ENCODE results near the gene ABCG1.
A peak's percentile ranks its signal among the peaks of the same experiment; 100 is the strongest.

ABCG1 gene

DNA sequence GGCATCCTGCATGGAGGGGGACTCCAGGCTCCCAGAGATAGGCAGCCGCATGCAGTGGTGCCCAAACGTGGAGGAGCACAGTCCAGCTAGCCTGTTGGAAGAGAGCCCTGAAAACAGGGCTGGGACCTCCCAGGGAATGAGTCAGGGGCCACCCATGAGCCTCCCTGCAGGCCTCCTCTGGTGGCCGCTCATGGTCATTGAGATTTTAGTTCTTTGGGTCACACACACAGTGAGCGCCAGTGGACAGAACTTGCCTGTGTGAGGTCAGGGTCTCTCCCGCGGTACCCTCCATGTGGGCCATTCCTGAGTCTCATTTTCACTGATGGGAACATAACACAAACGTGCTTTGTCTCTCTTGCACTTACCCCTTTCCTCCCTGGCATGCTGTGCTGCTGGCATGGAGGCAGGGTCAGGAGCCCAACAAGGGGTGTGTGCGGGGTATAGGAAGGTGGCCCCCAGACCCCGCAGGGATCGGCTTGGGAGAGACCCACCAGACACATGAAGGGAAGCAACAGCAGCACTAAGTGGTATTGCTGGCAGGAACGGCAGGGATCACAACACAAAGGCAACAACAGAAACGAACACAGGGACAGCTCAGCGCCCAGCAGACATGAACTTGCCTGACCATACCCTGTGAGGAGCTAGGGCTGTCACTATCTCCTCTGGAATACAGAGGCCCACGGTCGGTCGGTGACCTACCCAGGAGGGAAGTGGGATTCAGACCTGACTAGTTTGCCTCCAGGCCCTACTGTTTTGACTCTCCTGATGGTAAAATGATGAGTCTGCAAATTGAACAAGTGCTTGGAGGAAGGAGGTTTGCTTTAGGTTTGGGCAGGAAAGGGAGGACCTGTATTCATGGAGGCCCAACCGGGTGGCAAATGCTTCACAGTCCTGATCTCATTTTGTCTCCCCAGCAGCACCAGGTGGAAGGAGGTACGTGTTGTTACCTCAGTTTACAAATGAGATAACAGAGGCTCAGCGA lies 31.8 kb downstream of the ABCG1 start:
- TF ChIP-seq TAF1 (IDR thresholded peaks at IDR 0.05; ENCODE audit: borderline replicate concordance, low read depth, low read length) = no peak
- no peak for TF ChIP-seq POLR2A (IDR thresholded peaks at IDR 0.05; ENCODE audit: low read depth, low read length)
- no peak for TF ChIP-seq POLR2AphosphoS5 (IDR thresholded peaks at IDR 0.05; ENCODE audit: low read depth, low read length)
- no peak for DNase-seq (ENCODE audit: insufficient read length)
- peak; percentile 60 for FAIRE-seq

GRCh38 chr21:42251654-42252324 lies 32.8 kb downstream of the ABCG1 start:
- DNase-seq (ENCODE audit: insufficient read length) = no peak
- TF ChIP-seq POLR2A (IDR thresholded peaks at IDR 0.05; ENCODE audit: low read depth, low read length) = no peak
- TF ChIP-seq POLR2AphosphoS5 (IDR thresholded peaks at IDR 0.05; ENCODE audit: low read depth, low read length) = no peak
- no peak for TF ChIP-seq TAF1 (IDR thresholded peaks at IDR 0.05; ENCODE audit: borderline replicate concordance, low read depth, low read length)
- no peak for FAIRE-seq

DNA sequence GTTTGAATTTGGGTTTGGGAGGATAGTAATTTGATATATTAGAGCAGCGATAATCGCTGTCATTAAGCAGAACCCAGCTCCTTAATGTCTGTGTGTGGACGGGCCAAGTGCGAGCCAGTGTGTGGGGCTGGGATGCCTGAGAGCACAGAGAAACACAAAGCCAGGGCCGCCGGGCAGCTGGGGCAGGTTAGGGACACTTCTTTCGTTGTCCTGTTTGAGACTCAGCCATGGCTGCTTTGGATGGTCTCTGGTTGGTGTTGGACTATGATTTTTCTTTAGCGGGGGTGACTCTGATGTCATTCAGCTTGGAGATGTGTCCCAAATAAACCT lies 33.4 kb downstream of the ABCG1 start:
- FAIRE-seq = no peak
- no peak for DNase-seq (ENCODE audit: insufficient read length)
- TF ChIP-seq POLR2A (IDR thresholded peaks at IDR 0.05; ENCODE audit: low read depth, low read length) (no peak), TAF1 (IDR thresholded peaks at IDR 0.05; ENCODE audit: borderline replicate concordance, low read depth, low read length) (no peak), POLR2AphosphoS5 (IDR thresholded peaks at IDR 0.05; ENCODE audit: low read depth, low read length) (no peak)

DNA sequence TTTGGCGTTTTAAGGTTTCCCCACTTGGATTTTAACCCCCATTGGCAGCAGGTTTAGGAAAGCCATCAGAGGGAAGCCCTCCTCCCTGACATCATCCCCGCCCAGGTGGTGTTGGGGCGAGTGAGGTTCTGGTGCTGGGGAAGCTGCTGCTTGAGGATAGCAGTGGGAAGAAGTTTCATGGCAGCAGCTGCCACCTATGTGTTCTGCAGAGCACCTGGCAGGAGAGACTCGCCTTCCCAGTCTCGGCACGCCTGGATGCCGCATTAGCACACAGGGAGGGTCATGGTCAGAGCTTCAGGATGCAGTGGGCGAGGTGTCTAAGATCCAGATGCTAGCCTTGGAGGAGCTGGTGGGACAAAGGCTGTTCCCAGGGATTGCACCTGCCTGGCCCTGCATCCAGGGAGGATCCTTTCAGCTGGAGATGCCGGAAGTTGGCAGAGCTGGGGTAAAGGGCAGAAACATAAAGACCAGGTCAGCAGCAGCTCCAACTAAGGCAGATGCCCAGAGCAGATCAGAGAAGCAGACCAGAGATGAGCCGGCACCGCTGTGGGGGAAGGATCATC lies 33.9 kb downstream of the ABCG1 start:
- FAIRE-seq (no peak), DNase-seq (ENCODE audit: insufficient read length) (no peak)
- TF ChIP-seq POLR2A (IDR thresholded peaks at IDR 0.05; ENCODE audit: low read depth, low read length) (no peak), POLR2AphosphoS5 (IDR thresholded peaks at IDR 0.05; ENCODE audit: low read depth, low read length) (no peak), TAF1 (IDR thresholded peaks at IDR 0.05; ENCODE audit: borderline replicate concordance, low read depth, low read length) (no peak)

- FAIRE-seq = no peak
- TF ChIP-seq POLR2AphosphoS5 (IDR thresholded peaks at IDR 0.05; ENCODE audit: low read depth, low read length) (no peak), POLR2A (IDR thresholded peaks at IDR 0.05; ENCODE audit: low read depth, low read length) (no peak), TAF1 (IDR thresholded peaks at IDR 0.05; ENCODE audit: borderline replicate concordance, low read depth, low read length) (no peak)
- DNase-seq (ENCODE audit: insufficient read length) = no peak
Measured at GRCh38 chr21:42253466-42253865, 34.5 kb downstream of the ABCG1 start.

GRCh38 chr21:42254083-42254482 lies 35.1 kb downstream of the ABCG1 start:
- TF ChIP-seq POLR2AphosphoS5 (IDR thresholded peaks at IDR 0.05; ENCODE audit: low read depth, low read length) (no peak), TAF1 (IDR thresholded peaks at IDR 0.05; ENCODE audit: borderline replicate concordance, low read depth, low read length) (no peak), POLR2A (IDR thresholded peaks at IDR 0.05; ENCODE audit: low read depth, low read length) (no peak)
- DNase-seq (ENCODE audit: insufficient read length) (no peak), FAIRE-seq (no peak)

DNA sequence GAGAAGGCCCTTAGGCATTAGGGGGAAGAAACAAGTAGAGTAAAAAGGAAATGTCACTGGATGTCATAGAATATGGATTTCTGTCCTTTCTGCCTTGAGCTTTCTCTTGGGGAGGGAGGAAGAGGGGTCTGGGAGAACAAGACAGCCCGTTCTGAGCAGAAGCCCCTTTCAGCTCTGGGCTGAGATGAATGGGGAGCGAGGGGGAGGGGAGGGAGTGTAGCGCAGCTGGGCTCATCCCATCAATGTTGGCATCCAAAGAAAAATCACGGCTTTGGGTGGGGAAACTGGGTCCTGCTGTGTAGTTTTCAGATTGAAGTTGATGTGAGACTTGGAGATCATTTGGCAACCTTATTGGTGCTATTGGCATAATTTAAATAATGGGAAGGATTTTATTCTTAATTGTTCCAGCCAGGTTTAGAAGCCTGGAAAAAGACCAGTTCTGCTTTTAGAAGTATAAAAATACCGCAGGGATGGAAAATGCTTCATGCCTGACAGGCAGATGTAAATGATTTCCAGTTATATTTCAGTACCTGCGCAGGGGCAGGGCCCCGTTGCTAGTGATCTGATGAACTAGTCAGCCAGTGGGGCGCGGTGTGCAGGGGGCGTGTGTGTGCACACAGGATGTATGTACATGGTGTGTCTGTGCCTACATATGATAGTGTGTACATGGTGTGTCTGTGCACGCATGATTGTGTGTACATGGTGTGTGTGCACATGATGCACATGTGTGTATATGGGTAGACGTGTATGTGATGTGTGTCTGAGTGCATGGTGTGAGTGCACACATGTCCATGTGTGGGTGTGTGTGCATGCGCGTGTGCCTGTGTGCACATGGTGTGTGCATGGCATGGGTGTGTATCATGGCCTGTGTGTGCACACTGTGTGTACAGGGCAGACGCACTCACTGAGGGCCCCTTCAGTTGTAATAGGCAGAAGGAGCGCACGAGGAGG lies 36.0 kb downstream of the ABCG1 start:
- peak; percentile 77 for FAIRE-seq

GRCh38 chr21:42255825-42256224 lies 36.9 kb downstream of the ABCG1 start:
- DNase-seq (ENCODE audit: insufficient read length) (no peak), FAIRE-seq (no peak)
- TF ChIP-seq TAF1 (IDR thresholded peaks at IDR 0.05; ENCODE audit: borderline replicate concordance, low read depth, low read length) (no peak), POLR2A (IDR thresholded peaks at IDR 0.05; ENCODE audit: low read depth, low read length) (no peak), POLR2AphosphoS5 (IDR thresholded peaks at IDR 0.05; ENCODE audit: low read depth, low read length) (no peak)

More for the DNA sequence above, 36.0 kb downstream of the ABCG1 start:
- TF ChIP-seq POLR2A (IDR thresholded peaks at IDR 0.05; ENCODE audit: low read depth, low read length) (no peak), POLR2AphosphoS5 (IDR thresholded peaks at IDR 0.05; ENCODE audit: low read depth, low read length) (no peak), TAF1 (IDR thresholded peaks at IDR 0.05; ENCODE audit: borderline replicate concordance, low read depth, low read length) (no peak)
- no peak for DNase-seq (ENCODE audit: insufficient read length)

GRCh38 chr21:42256316-42256715 lies 37.4 kb downstream of the ABCG1 start:
- no peak for TF ChIP-seq POLR2A (IDR thresholded peaks at IDR 0.05; ENCODE audit: low read depth, low read length)
- no peak for TF ChIP-seq TAF1 (IDR thresholded peaks at IDR 0.05; ENCODE audit: borderline replicate concordance, low read depth, low read length)
- TF ChIP-seq POLR2AphosphoS5 (IDR thresholded peaks at IDR 0.05; ENCODE audit: low read depth, low read length) = no peak
- DNase-seq (ENCODE audit: insufficient read length) (no peak), FAIRE-seq (no peak)

- FAIRE-seq (no peak), DNase-seq (ENCODE audit: insufficient read length) (no peak)
- TF ChIP-seq POLR2A (IDR thresholded peaks at IDR 0.05; ENCODE audit: low read depth, low read length) (no peak), POLR2AphosphoS5 (IDR thresholded peaks at IDR 0.05; ENCODE audit: low read depth, low read length) (no peak), TAF1 (IDR thresholded peaks at IDR 0.05; ENCODE audit: borderline replicate concordance, low read depth, low read length) (no peak)
Measured at GRCh38 chr21:42257091-42257765, 38.3 kb downstream of the ABCG1 start.
